Aortic smooth muscle cell (primary cell): ENCODE results near the gene ZSCAN5A. TPM values are rescaled to one million over a fixed set of nuclear protein-coding genes. Genes with fewer than 3 reads are reported as not detected.

Experiments
- total RNA-seq: library from RNA; depleted of rRNA; stranded (reverse); fragments of >200 nt; gene quantifications from 2 replicates; pipeline ENCODE4 v1.2.3, GENCODE V29; 2014

The ZSCAN5A gene, protein sequence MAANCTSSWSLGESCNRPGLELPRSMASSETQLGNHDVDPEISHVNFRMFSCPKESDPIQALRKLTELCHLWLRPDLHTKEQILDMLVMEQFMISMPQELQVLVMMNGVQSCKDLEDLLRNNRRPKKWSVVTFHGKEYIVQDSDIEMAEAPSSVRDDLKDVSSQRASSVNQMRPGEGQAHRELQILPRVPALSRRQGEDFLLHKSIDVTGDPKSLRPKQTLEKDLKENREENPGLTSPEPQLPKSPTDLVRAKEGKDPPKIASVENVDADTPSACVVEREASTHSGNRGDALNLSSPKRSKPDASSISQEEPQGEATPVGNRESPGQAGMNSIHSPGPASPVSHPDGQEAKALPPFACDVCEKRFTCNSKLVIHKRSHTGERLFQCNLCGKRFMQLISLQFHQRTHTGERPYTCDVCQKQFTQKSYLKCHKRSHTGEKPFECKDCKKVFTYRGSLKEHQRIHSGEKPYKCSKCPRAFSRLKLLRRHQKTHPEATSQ
- total RNA-seq = 3.4 and 4.7 TPM in 2 replicates

DNA sequence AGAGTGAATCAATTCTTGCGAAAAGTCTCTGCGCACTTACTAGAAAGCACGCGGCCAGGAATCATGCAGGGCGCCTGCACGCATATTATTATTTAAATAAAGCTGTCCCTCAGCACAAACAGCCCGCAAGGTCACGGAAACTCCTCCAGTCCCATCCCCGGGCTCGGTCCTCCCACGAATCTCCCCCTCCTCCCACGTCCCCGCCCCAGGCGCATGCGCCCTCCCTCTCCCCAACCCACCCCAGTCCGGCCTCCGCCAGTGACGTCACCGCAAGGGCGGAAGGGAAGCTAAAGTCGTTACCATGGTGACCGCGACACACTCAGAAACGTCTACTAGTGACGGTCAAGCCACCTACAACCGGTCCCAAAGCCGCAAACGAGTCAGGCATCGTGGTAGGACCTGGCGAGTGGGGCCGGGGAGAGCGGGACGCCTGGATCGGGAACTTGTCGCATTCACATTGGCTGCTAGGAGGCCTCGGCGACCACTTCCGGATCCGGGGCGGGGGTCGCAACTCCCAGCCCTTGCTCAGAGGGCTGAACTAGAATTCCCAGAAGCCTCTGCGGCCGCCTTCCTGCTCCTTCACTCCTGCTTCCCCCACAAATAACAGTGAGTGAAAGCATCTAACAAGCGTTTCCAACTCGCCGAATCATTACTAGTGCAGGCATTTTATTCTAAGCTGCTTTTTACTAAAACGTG, at the start of gene ZSCAN5A:
Gene ZSCAN5A, minus strand, starts transcription at position 459 of the 696 bp plus-strand sequence. CDS start 89,793 bp downstream, outside the sequence.

GRCh38 chr19:56272161-56272798, 42.4 kb downstream of the ZSCAN5A start, which contains the start of gene EDDM13:
TSS of gene EDDM13 (plus strand) at chr19:56272748. CDS start at chr19:56272835, 87 bp downstream.

GRCh38 chr19:56201973-56202372, 112.7 kb downstream of the ZSCAN5A start, which contains the start of gene ZSCAN5C:
TSS of gene ZSCAN5C (plus strand) at chr19:56202273. CDS start at chr19:56205914, 3,641 bp downstream.

GRCh38 chr19:56197646-56198045, 117.0 kb downstream of the ZSCAN5A start, which contains the start of gene ZSCAN5B:
TSS of gene ZSCAN5B (minus strand) at chr19:56197783. CDS start at chr19:56193052, 4,731 bp downstream.

GRCh38 chr19:56175861-56176307, 138.8 kb downstream of the ZSCAN5A start, which contains the start of gene GALP:
TSS of gene GALP (plus strand) at chr19:56176008. CDS start at chr19:56177109, 1,101 bp downstream.

Other genes with a start within 250 kb of the ZSCAN5A start
- 20.8 and 25.0 TPM in 2 replicates for gene ZNF787, start 193.5 kb downstream of the ZSCAN5A start, total RNA-seq
- 9.6 and 11.7 TPM in 2 replicates for gene ZNF444, start 173.6 kb downstream of the ZSCAN5A start, total RNA-seq
- gene GALP, start 138.8 kb downstream of the ZSCAN5A start, total RNA-seq = not detected in 2 replicates
- not detected in 2 replicates for gene ZSCAN5B, start 117.1 kb downstream of the ZSCAN5A start, total RNA-seq
- gene ZSCAN5C, start 112.6 kb downstream of the ZSCAN5A start, total RNA-seq = not detected in 2 replicates
- gene EDDM13, start 42.1 kb downstream of the ZSCAN5A start, total RNA-seq = not detected in 2 replicates
- 2.1 and 2.8 TPM in 2 replicates for gene ZNF582, start 78.7 kb upstream of the ZSCAN5A start, total RNA-seq
- gene ZNF583, start 89.5 kb upstream of the ZSCAN5A start, total RNA-seq = 4.2 and 4.4 TPM in 2 replicates
- gene ZNF667, start 162.5 kb upstream of the ZSCAN5A start, total RNA-seq = 3.2 and 4.0 TPM in 2 replicates
- 3.8 and 4.4 TPM in 2 replicates for gene ZNF471, start 193.0 kb upstream of the ZSCAN5A start, total RNA-seq
- 6.9 and 9.4 TPM in 2 replicates for gene ZFP28, start 224.1 kb upstream of the ZSCAN5A start, total RNA-seq